HG02642 (cell line): ENCODE data around the gene HSPD1.

Source experiments
- ATAC-seq: cut with Tn5 transposase; IDR thresholded peaks from one replicate; pipeline ENCODE4 v1.9.1; 2021; ENCODE audit warnings: mild to moderate bottlenecking; ENCODE audit not compliant: unreplicated experiment, poor library complexity

HSPD1 gene

GRCh38 chr2:197499594-197500502, at the start of gene HSPD1, which contains the start of gene HSPE1:
Gene HSPD1, minus strand, starts transcription at chr2:197499840. Its CDS starts 992 bp downstream, at chr2:197498848.
Gene HSPE1, plus strand, starts transcription at chr2:197500379. Its CDS starts 58 bp downstream, at chr2:197500437.
- peak; percentile 85 for ATAC-seq

DNA sequence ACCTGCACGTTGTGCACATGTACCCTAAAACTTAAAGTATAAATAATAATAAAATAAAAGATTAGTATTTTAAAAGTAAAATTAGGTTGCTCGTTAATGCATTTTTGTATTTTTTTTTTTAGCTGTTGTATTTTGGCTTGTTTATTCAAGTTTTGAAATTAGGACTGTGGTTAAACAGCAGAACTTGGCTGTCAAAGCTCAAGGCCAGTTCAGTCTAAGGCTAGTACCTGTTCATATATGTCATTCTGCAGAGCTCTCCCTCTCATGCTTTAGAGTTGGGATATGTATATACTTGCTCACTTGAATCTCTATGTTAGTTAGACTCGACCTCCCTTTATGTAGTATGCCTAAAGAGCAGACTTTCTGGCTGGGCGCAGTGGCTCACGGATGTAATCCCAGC, 48.9 kb upstream of the HSPD1 start:
- ATAC-seq, result no peak

GRCh38 chr2:197547163-197547900, 47.7 kb upstream of the HSPD1 start:
- ATAC-seq, result no peak

GRCh38 chr2:197543206-197543605, 43.6 kb upstream of the HSPD1 start:
- ATAC-seq, result no peak

GRCh38 chr2:197539734-197540133, 40.1 kb upstream of the HSPD1 start:
- ATAC-seq, result no peak

DNA sequence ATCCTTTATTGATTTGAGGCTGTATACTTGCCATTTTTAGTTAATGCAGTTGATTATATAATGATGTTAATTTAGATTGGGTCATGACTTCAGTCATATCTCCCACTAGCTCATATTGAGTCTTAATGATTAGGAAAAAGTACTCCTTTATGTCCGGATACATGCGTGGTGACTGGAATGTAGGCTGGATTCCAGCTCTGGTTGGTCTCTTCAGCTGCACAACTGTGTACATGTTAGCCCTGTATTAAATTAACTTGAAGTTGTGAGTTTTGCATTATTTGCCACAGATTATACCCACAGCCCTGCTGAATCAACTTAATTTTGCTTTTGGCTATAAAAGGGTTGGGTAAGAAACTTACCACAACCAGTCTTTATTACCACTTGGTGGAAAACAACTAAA, 38.8 kb upstream of the HSPD1 start:
- no peak for ATAC-seq

DNA sequence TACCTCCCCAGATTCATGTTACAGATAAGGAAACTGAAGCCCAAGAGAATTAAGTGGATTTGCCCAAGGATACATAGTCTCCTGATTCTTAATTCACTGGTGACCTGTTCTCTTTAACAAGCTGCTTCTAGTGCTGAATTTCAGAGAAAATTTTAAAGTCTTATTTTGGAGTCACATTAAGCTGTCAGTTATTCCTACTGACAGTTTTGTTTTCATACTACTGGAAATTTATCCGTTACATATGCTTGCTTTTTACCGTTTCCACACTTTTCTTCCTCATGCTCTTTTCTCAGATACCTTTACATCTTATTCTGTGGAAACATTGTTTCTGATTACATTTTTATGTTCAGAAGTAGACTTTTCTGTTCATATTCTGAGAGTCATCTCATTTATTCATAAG, 17.5 kb upstream of the HSPD1 start:
- ATAC-seq, result no peak

GRCh38 chr2:197516393-197516761, 16.7 kb upstream of the HSPD1 start:
- peak; percentile 23 for ATAC-seq

DNA sequence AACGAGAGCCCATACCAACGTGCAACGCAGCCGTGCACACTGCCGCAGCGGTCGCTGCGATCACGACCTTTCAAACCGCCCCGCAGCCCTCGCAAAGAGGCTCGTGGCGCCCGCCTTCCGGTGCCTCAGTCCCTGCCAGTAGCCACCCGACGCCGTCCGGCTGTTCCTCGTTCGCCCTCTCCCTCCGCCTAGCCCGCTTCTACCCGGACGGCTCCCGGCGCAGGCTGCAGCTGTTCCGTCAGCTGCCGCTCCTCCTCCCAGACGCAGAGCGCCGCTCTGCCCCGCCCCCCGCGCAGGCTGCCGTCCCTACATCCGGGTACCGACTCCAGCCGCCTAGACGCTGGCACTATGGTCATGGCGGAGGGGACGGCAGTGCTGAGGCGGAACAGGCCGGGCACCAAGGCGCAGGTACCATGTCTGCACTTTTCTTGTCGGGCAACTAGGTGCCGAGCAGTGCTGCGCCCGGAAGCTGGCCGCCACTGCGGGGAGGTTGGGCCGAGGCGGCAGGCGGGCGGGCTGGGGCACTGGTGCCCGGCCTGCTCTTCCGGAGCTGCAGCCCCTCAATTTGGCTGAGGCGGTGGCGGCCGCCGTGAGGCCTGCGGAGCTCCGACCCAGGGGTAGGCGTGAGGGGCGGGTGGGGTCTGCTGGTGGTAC, 16.2 kb upstream of the HSPD1 start, which contains the start of gene MOB4:
Gene MOB4 (plus strand): TSS at position 328 of the 654 bp plus-strand sequence. CDS start 21 bp downstream, at position 349.
- ATAC-seq, result peak; percentile 96

DNA sequence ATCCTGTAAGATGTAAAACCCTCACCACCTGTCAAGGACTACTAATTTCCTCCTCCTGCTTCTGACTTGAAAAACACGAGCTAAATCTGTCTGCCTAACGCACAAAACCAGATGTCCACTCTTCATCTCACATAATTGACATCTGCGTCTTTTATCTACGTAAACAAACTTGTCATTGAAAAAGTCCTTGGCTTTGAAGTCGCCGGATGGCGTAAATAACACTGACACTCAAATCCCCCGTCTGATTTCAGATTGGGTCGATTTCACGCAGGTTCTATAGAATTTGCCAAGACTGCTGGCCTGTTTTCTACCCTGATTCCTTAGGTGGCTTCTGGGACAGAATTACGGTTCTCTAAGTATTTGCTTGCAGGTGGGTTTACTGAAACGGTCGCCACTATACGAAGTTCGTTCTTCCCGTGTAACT, 15.7 kb upstream of the HSPD1 start:
- ATAC-seq, result peak; percentile 7

- no peak for ATAC-seq
Measured at GRCh38 chr2:197514754-197515153, 15.1 kb upstream of the HSPD1 start.

DNA sequence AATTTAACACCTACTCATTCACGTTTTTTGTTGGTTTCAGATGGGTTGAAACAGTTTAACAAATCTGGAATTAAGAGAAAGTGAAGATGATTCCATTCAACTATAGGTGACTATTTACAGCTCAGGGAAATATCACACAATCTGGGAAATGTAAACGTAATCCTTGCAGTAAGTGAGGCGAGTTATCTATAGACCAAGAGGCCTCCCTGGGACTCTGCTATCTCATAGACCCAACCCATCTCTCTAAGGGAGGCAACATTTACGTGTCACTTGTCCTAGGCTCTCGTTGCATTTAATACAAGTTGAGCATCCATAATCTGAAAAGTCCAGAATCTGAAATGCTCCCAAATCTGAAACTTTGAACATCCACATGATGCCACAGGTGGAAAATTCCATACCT, 14.3 kb upstream of the HSPD1 start:
- ATAC-seq, result no peak

DNA sequence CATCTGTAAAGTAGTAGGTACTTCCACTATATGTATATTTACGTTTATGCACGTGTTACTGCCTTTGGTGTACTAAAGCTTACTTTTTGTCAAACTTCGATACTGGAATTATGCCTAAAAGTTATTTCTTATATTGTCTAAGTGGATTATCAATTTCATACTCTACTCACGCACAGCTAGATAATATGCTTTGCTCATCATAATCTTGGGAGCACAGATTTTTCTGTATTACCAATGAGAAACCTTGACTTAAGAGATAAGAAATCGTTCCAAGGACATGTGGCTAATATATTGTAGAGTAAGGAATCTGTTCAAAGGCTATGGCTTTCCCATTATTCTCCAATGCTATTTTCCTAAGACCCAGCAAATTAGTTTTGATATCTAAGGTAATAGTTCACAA, 7.0 kb upstream of the HSPD1 start:
- ATAC-seq, result no peak

DNA sequence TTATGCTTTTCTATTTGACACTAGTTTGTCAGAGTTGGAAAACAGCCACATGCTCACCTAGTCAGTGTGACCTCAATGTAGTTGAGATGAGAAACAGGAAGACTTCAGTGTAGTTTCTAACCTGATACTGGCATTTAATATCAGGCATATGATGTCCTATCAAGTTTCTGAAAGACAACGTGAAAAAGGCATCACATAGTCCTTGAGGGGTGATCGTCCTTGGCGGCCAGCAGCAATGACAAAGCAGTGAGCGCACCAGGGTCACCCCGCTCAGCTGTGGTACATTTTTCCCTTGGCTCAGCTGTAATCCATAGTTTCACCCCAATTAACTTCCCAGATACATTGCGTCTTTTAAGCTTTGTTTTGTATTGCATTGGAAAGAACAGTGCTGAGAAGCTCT, 4.9 kb upstream of the HSPD1 start:
- no peak for ATAC-seq

DNA sequence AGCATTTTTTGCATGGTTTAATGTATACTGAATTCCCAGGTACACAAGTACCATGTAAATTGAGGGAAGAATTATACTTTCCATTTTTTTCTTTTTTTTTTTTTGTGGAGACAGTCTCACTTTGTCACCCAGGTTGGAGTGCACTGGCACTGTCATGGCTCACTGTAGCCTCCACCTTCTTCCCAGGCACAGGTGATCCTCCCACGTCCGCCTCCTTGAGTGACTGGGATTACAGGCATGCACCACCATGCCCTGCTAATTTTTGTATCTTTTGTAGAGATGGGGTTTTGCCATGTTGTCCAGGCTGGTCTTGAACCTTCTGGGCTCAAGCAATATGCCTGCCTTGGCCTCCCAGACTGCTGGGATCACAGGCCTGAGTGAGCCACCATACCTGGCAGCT, 4.4 kb upstream of the HSPD1 start:
- no peak for ATAC-seq

DNA sequence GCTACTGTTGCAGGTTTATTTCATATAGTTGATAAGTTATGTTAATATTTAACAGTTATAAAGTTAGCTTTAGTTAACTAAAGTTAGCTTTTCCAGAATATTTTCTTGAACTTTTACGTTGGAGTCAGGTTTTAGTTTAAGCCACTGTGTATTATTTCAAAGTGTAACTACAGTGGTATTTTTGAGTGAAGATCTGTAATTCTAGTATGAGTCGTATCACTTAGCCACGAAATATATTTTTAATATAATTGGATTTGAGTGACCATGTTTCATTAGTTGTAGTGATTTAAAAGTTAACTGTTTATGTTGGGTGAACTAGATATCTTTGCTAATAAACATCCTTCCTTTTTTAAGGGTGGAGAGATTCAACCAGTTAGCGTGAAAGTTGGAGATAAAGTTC, 3.0 kb upstream of the HSPD1 start:
- ATAC-seq, result no peak

DNA sequence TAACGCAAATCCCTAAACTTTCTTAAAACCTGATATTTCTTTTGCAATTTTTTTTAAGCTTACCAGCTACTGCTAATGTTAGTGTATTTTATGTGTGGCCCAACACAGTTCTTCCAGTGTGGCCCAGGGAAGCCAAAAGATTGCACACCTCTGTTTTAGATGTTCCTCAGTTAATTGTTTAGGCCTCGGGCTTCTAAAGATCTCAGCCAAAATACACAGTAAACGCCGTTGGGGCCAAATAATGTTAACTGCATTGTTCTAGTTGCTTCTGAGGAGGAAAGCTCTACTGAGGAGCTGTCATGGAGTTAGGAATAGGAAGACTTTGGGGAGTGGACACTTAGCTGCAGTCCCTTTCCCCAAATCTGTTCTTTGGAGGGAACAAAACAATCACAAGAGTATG, 2.6 kb upstream of the HSPD1 start:
- no peak for ATAC-seq

- ATAC-seq, result peak; percentile 9
Measured at GRCh38 chr2:197500503-197501131, 977 bp upstream of the HSPD1 start.

GRCh38 chr2:197498937-197499593, 575 bp downstream of the HSPD1 start:
- peak; percentile 20 for ATAC-seq
